GM12875 (cell line): ENCODE data around the gene GADL1.

Source experiments
- H3K4me3 ChIP-seq: one replicate; pipeline ENCODE4 v1.5.1; 2011; ENCODE audit warnings: low read depth, low read length, control low read depth
- TF ChIP-seq, protein P1 (sequence below): IDR thresholded peaks from 2 replicates; pipeline ENCODE4 v1.5.1; 2011; ENCODE audit warnings: low read depth, mild to moderate bottlenecking, control low read depth, inconsistent platforms, low read length, moderate library complexity, borderline replicate concordance; ENCODE audit not compliant: insufficient read depth

GADL1 gene

DNA sequence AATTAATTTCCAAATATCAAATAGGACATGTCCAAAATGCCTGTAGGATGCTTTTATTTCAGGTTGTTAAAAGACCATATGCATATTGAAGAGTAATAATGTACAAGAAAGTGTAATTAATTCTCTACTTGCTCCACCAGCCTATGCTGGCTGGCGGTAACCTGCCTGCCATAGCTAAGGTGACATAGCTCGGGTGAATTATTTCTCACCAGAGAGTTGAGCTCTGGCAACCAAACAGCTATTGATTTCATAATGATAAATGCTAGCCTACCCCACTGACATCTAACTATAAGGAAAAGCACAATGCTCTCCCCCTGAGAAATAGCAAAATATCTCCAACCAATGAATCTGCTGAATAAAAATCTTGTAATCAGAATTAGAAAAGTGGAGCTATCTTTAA lies 48.9 kb downstream of the GADL1 start:
- TF ChIP-seq, protein P1, sequence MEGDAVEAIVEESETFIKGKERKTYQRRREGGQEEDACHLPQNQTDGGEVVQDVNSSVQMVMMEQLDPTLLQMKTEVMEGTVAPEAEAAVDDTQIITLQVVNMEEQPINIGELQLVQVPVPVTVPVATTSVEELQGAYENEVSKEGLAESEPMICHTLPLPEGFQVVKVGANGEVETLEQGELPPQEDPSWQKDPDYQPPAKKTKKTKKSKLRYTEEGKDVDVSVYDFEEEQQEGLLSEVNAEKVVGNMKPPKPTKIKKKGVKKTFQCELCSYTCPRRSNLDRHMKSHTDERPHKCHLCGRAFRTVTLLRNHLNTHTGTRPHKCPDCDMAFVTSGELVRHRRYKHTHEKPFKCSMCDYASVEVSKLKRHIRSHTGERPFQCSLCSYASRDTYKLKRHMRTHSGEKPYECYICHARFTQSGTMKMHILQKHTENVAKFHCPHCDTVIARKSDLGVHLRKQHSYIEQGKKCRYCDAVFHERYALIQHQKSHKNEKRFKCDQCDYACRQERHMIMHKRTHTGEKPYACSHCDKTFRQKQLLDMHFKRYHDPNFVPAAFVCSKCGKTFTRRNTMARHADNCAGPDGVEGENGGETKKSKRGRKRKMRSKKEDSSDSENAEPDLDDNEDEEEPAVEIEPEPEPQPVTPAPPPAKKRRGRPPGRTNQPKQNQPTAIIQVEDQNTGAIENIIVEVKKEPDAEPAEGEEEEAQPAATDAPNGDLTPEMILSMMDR = no peak
- H3K4me3 ChIP-seq = no peak overlapping the region

DNA sequence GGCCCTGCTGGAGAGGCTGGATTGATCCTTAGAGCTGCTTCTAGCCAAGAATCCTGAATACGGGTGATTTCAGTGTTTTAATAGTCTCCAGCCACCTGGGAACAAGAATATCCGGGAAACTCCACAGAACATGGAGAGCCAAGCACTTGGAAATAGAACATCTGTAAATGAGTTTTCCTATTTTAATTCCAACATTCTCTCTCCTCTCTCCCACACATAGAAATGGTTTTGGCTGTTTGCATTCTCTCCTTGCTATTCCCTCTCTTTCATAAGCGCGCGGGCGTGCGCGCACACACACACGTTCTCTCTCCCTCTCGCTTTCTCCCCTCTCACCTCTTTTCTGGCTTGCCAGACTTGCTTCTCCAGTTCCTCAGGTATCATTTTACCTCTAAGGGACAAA lies 50.6 kb downstream of the GADL1 start:
- H3K4me3 ChIP-seq = no peak overlapping the region
- TF ChIP-seq, protein P1 = no peak

GRCh38 chr3:30836141-30836540 lies 58.3 kb downstream of the GADL1 start:
- H3K4me3 ChIP-seq = no peak overlapping the region
- TF ChIP-seq, protein P1 = no peak

- TF ChIP-seq, protein P1 = no peak
- H3K4me3 ChIP-seq = no peak overlapping the region
Measured at GRCh38 chr3:30835667-30836066, 58.8 kb downstream of the GADL1 start.

DNA sequence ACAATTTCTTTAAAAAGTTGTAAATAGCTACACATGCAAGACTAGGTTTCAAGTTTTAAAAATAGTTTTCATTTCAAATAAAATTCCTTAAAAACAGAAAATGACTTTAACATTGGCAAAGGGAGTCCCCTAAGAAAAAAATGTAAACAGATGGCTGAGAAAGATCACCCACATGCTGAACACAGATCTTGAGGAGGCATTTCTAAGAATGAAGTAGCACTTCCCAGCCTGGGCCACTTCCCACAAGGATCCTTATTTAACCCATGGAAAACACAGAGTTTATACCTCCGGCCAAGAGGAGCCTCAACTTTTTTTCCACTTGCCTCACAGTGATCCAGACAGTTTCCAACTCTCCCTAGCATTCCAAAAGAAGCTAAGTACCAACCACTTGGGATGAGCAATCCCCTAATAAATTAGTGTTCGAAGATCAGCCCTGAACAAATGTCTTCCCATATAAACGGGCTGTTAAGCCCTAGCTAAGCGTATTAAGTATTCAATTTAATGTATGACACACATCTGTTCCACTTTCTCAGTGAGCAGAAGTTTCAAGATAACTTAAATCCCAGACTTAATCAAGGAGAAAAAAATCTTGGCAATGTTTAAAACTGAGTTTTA lies 61.4 kb downstream of the GADL1 start:
- TF ChIP-seq, protein P1 = no peak
- H3K4me3 ChIP-seq = no peak overlapping the region

DNA sequence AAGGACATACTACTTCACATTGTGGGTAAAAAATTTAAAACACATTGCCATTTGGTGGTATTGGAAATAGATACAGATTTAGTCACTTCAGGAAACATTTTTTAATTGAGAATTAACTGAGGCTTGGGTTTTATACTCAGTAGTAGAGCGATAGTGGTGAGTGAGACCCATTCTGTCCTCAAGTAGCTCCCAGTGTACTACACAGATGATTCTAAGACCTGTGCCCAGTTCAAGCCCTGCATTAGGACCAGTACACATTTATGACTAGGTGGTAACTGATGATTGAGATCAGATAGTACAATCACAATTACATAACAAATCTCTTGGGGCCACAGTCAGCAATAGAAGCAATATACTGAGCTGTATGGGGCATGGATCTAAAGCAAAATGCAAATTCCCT lies 67.4 kb downstream of the GADL1 start:
- TF ChIP-seq, protein P1 = no peak
- no peak overlapping the region for H3K4me3 ChIP-seq

GRCh38 chr3:30826531-30826942 lies 67.9 kb downstream of the GADL1 start:
- TF ChIP-seq, protein P1 = no peak

More at GRCh38 chr3:30826531-30826942, 67.9 kb downstream of the GADL1 start:
- no peak overlapping the region for H3K4me3 ChIP-seq
